ENCODE results near the gene PPP1R13B.

The PPP1R13B gene

DNA sequence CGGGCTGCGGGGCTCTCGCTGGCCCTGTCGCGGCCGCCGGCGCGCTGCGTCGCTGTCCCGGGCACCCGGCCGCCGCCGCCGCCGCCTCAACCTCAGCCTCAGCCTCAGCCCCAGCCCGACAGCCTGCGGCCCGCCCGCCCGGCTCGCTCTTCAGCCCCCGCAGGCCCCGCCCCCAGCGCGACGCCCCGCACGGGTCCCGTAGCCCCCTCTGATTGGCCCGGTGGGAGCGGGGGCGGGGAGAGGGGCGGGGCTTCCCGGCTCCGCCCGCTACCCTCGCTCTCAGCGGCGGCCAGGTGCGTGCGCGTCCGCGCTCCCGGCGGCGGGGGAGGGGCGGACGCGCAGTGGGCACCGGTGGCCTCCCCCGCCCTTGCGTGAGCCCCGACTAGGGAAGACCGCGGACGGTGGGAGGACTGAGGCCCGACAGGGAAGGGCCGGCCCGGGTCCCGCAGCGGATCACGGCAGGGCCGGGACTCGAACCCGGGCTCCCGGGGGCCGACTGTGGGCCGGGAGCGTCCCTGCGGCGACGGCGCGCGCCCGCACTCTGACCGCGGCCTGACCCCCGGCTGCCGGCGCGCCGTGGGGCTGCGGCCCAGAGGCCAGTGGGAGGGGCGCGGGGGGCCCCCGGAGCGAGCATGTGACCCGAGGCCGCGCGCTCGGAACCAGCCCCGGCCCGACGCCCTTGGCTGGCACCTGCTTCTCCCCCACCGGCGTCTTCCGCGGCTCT is at the start of gene PPP1R13B:
TSS of gene PPP1R13B (minus strand) at position 125 of the 724 bp plus-strand sequence. CDS start 268 bp downstream, outside the sequence.
- DNase-seq, result peak; percentile 87 to 95
- TF ChIP-seq, protein P1, sequence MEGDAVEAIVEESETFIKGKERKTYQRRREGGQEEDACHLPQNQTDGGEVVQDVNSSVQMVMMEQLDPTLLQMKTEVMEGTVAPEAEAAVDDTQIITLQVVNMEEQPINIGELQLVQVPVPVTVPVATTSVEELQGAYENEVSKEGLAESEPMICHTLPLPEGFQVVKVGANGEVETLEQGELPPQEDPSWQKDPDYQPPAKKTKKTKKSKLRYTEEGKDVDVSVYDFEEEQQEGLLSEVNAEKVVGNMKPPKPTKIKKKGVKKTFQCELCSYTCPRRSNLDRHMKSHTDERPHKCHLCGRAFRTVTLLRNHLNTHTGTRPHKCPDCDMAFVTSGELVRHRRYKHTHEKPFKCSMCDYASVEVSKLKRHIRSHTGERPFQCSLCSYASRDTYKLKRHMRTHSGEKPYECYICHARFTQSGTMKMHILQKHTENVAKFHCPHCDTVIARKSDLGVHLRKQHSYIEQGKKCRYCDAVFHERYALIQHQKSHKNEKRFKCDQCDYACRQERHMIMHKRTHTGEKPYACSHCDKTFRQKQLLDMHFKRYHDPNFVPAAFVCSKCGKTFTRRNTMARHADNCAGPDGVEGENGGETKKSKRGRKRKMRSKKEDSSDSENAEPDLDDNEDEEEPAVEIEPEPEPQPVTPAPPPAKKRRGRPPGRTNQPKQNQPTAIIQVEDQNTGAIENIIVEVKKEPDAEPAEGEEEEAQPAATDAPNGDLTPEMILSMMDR (IDR thresholded peaks at IDR 0.05), result no peak
- Histone ChIP-seq H3K4me1 (peaks cover 0 to 21% (median 14%) of the 10 kb centered on the region in 4 donors), H3K27ac (peak within 1 kb of the TSS; percentile 79), H3K9me3 (no peaks in the 10 kb centered on the region), H3K36me3 (no peaks in the 10 kb centered on the region), H3K4me3 (peak within 1 kb of the TSS; percentile 54 to 88), H3K27me3 (no peaks in the 10 kb centered on the region)
- intact Hi-C loops (cut with DNase I; ENCODE audit: low total_unique reads), result loop anchor here (5.0 kb wide), 1 partner anchor 75 kb away; a partner anchor contains a TSS

DNA sequence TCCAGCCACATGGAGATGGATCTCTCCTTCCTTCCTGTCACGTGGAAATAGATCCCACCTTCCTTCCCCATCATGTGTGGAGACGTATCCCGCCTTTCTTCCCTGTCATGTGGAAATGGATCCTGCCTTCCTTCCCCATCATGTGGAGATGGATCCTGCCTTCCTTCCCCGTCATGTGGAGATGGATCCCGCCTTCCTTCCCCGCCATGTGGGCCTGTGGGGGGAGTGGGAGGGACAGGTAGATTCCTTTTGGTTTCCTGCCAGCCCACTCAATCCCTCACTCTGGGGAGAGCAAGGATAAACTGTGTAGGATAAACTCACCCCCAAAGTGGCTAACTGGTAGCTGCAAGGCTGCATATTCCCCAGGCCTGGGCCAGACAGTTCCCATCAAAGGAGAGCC is 49.2 kb upstream of the PPP1R13B start:
- Histone ChIP-seq H3K9me3 (no peaks in the 10 kb centered on the region), H3K4me3 (no peak overlapping the region), H3K27ac (no peak overlapping the region), H3K27me3 (peaks cover 0 to 18% of the 10 kb centered on the region in 2 donors), H3K36me3 (no peaks in the 10 kb centered on the region), H3K4me1 (peaks cover 0 to 2% (median 0%) of the 10 kb centered on the region in 4 donors)
- TF ChIP-seq, protein P1 (IDR thresholded peaks at IDR 0.05), result no peak
- intact Hi-C loops (cut with DNase I; ENCODE audit: low total_unique reads), result no loop called here
- no peak for DNase-seq

- intact Hi-C loops (cut with DNase I; ENCODE audit: low total_unique reads), result no loop called here
- DNase-seq, result no peak
- H3K4me3 ChIP-seq, result no peak overlapping the region
- no peak overlapping the region for H3K27ac ChIP-seq
- H3K27me3 ChIP-seq, result peaks cover 0 to 11% of the 10 kb centered on the region in 2 donors
- H3K4me1 ChIP-seq, result peaks cover 0 to 6% (median 0%) of the 10 kb centered on the region in 4 donors
- H3K9me3 ChIP-seq, result no peaks in the 10 kb centered on the region
- H3K36me3 ChIP-seq, result no peaks in the 10 kb centered on the region
- TF ChIP-seq, protein P1 (IDR thresholded peaks at IDR 0.05), result no peak
These were observed 47.3 kb upstream of the PPP1R13B start for GRCh38 chr14:103894723-103895059.

DNA sequence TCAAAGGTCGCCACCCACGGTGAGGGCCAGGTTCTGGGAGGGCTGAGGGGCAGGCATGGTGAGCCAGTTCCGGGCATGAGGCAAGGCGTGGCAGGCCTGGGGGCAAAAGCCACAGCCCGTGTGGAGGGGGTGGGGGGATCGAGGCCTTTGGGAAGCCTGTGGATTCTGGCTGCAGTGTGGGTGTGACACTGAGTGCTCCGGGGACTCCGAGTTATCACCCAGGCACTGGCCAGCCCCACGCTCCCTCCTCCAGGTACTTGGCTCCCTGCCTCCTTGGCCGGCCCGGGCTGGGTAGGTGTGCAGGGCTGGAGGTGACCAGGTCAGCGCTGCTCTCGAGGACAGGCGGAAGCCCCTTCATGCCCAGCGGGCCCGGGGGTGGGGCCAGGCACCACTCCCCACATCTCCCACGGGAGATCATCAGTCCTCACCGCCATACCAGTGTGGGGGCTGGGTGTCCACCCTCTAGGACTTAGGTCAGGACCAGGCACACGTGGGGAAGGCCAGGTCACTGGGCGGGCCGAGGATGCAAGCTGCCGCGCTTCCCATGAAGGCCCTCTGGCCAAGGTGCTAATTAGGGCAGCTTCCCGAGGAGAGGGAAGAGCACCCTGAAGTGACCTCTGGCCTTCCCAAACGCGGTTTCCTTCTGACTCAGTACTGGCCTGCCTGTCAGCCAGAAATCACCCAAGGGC is 46.8 kb upstream of the PPP1R13B start:
- no peaks in the 10 kb centered on the region for H3K9me3 ChIP-seq
- H3K27ac ChIP-seq, result no peak overlapping the region
- H3K4me1 ChIP-seq, result peaks cover 0 to 6% (median 0%) of the 10 kb centered on the region in 4 donors
- DNase-seq, result no peak
- peaks cover 0 to 11% of the 10 kb centered on the region in 2 donors for H3K27me3 ChIP-seq
- H3K4me3 ChIP-seq, result no peak overlapping the region
- H3K36me3 ChIP-seq, result no peaks in the 10 kb centered on the region
- TF ChIP-seq, protein P1 (IDR thresholded peaks at IDR 0.05), result no peak
- intact Hi-C loops (cut with DNase I; ENCODE audit: low total_unique reads), result no loop called here

GRCh38 chr14:103892247-103892646 is 44.9 kb upstream of the PPP1R13B start:
- DNase-seq, result no peak
- H3K27me3 ChIP-seq, result peaks cover 0 to 9% of the 10 kb centered on the region in 2 donors
- TF ChIP-seq, protein P1 (IDR thresholded peaks at IDR 0.05), result no peak
- intact Hi-C loops (cut with DNase I; ENCODE audit: low total_unique reads), result no loop called here
- H3K9me3 ChIP-seq, result no peaks in the 10 kb centered on the region
- H3K4me1 ChIP-seq, result peaks cover 0 to 6% (median 0%) of the 10 kb centered on the region in 4 donors
- no peak overlapping the region for H3K27ac ChIP-seq
- no peaks in the 10 kb centered on the region for H3K36me3 ChIP-seq
- H3K4me3 ChIP-seq, result no peak overlapping the region

All from tibial artery (tissue), 4 donors.